ENCODE results near the gene OLFM2. TPM values are rescaled to one million over a fixed set of nuclear protein-coding genes. Genes with fewer than 3 reads are reported as not detected.

The OLFM2 gene
- total RNA-seq, 1 donor from 2014 or later, result 1.7 TPM

- peaks cover 54% of the 10 kb centered on the region for H3K27me3 ChIP-seq (ENCODE audit: low read depth)
- no peak overlapping the region for H3K4me3 ChIP-seq
- H3K9me3 ChIP-seq (replicated peaks), result peaks cover 7% of the 10 kb centered on the region
- no peak for TF ChIP-seq CTCF (IDR thresholded peaks at IDR 0.05; ENCODE audit: borderline replicate concordance)
- H3K36me3 ChIP-seq, result no peaks in the 10 kb centered on the region
- DNase-seq, result no peak
- no peaks in the 10 kb centered on the region for H3K4me1 ChIP-seq
- intact Hi-C loops (cut with micrococcal nuclease), result no loop called here
- H3K27ac ChIP-seq (replicated peaks), result no peak overlapping the region
Observed at GRCh38 chr19:9875031-9875627, 61.2 kb downstream of the OLFM2 start.

DNA sequence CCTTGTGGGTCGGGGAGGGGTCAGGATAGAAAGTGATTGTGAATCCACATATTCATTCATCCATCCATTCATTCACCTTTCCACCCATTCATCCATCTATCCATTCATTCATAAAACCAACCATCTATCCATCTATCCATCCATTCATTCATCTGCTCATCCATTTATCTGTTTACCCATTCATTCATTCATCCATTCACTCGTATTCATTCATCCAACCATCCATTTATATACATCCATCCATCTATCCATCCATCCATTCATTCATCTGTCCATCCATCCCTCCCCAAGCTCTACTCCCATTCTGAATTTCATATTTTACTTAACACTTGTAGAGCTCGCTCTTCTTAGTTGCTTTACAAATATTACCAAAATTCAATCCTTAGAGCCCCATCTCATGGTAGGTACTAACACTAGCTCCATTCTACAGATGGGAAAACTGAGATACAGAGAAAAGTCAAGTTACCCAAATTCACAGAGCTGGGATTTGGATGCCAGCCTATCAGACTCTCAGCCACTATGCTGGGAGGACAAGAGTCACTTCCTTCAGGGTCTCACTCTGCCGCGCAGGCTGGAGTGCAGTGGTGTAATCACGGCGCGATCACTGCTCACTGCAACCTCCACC lies 63.6 kb downstream of the OLFM2 start:
- TF ChIP-seq CTCF (IDR thresholded peaks at IDR 0.05; ENCODE audit: borderline replicate concordance), result no peak
- H3K4me1 ChIP-seq, result no peaks in the 10 kb centered on the region

GRCh38 chr19:9871626-9872338 lies 64.5 kb downstream of the OLFM2 start:
- no peaks in the 10 kb centered on the region for H3K9me3 ChIP-seq (replicated peaks)
- H3K4me1 ChIP-seq, result no peaks in the 10 kb centered on the region
- no peak for DNase-seq
- H3K27me3 ChIP-seq (ENCODE audit: low read depth), result peaks cover 37% of the 10 kb centered on the region
- H3K4me3 ChIP-seq, result no peak overlapping the region
- intact Hi-C loops (cut with micrococcal nuclease), result no loop called here
- TF ChIP-seq CTCF (IDR thresholded peaks at IDR 0.05; ENCODE audit: borderline replicate concordance), result no peak
- no peaks in the 10 kb centered on the region for H3K36me3 ChIP-seq
- no peak overlapping the region for H3K27ac ChIP-seq (replicated peaks)

More for the DNA sequence above, 63.6 kb downstream of the OLFM2 start:
- no peaks in the 10 kb centered on the region for H3K36me3 ChIP-seq
- peaks cover 39% of the 10 kb centered on the region for H3K27me3 ChIP-seq (ENCODE audit: low read depth)
- DNase-seq, result no peak
- intact Hi-C loops (cut with micrococcal nuclease), result no loop called here
- H3K27ac ChIP-seq (replicated peaks), result no peak overlapping the region
- H3K4me3 ChIP-seq, result no peak overlapping the region
- peaks cover 4% of the 10 kb centered on the region for H3K9me3 ChIP-seq (replicated peaks)

DNA sequence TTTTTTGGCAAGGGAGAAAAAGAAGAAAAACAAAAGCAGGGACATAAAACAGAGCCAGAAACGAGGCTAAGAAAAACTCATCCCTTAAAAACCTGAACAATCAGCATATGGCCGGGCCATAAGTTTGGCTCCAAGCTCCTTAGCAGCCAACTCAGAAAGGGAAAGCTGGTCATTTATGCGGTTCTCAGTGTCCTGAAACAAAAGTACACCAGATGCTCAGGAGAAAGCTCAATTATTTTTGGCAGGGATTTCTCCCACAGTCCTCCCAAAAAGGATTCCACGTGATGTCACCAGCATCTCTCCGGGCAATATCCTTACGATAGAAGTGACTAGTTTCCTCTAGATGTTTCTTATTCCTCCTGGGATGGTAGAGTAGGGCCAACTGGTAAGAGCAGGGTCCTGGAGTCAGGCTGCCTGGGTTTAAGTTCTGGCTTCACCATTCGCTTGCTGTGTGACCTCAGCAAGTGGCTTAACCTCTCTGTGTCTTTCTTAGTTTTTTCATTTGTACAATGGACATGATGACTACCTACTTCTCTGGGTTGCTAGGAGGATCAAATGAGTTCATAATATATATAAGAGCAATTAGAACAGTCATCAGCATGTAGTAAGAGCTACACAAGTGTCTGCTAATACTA lies 67.2 kb downstream of the OLFM2 start:
- H3K4me1 ChIP-seq, result no peaks in the 10 kb centered on the region
- no peak for TF ChIP-seq CTCF (IDR thresholded peaks at IDR 0.05; ENCODE audit: borderline replicate concordance)
- no peak overlapping the region for H3K4me3 ChIP-seq
- H3K36me3 ChIP-seq, result no peaks in the 10 kb centered on the region
- H3K9me3 ChIP-seq (replicated peaks), result no peaks in the 10 kb centered on the region
- DNase-seq, result no peak
- intact Hi-C loops (cut with micrococcal nuclease), result no loop called here
- no peak overlapping the region for H3K27ac ChIP-seq (replicated peaks)
- H3K27me3 ChIP-seq (ENCODE audit: low read depth), result peaks cover 18% of the 10 kb centered on the region

DNA sequence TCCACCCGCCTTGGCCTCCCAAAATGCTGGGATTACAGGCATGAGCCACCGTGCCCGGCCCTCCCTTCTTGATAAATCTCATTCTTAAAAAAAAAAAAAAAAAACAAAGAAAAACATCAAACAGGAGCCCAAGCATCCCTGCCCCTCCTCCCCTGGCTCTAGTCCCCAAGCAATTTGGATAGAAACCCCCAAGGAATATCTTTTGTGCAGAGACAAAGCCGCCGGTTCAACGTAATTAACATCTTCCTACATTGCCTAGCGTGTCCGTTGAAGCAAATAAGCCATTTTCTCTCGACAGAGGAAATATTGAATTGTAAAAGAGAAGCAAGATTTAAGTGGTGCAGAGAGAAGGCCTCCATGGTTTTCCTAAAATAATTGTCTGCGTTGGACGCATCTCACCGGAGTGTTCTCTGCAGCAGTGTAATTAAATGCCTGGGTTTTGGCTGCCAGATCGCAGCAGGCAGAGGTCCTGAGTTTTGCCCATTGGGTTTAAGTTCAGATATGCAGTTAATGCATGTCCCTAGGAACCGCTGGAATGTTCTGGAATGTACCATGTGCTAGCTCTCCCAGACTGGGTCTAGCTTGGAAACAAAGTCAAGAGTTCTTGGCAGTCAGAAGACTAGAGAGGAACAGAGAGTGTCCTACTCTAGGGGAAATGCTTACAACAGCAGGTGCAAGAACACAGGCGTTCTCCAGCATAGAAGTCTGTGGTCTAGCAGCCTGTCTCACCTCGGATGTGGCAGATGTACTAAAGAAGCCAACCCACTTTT lies 70.4 kb downstream of the OLFM2 start:
- no peak overlapping the region for H3K27ac ChIP-seq (replicated peaks)
- peaks cover 5% of the 10 kb centered on the region for H3K27me3 ChIP-seq (ENCODE audit: low read depth)
- TF ChIP-seq CTCF (IDR thresholded peaks at IDR 0.05; ENCODE audit: borderline replicate concordance), result no peak
- intact Hi-C loops (cut with micrococcal nuclease), result no loop called here
- no peaks in the 10 kb centered on the region for H3K36me3 ChIP-seq
- H3K4me1 ChIP-seq, result no peaks in the 10 kb centered on the region
- no peaks in the 10 kb centered on the region for H3K9me3 ChIP-seq (replicated peaks)
- no peak for DNase-seq
- no peak overlapping the region for H3K4me3 ChIP-seq

Data from left ventricle myocardium inferior (tissue), 1 donor.